ENCODE data around the gene ARL5A. TPM values are rescaled to one million over a fixed set of nuclear protein-coding genes. Genes with fewer than 3 reads are reported as not detected.

The ARL5A gene
- total RNA-seq, 1 experiment from 2014 or later, result 58.8 TPM

GRCh38 chr2:151840216-151841046 is 12.2 kb upstream of the ARL5A start:
- no peak for DNase-seq (ENCODE audit: low read depth)

GRCh38 chr2:151837926-151838325 is 9.7 kb upstream of the ARL5A start:
- DNase-seq (ENCODE audit: low read depth), result no peak

GRCh38 chr2:151833984-151834383 is 5.8 kb upstream of the ARL5A start:
- DNase-seq (ENCODE audit: low read depth), result no peak

DNA sequence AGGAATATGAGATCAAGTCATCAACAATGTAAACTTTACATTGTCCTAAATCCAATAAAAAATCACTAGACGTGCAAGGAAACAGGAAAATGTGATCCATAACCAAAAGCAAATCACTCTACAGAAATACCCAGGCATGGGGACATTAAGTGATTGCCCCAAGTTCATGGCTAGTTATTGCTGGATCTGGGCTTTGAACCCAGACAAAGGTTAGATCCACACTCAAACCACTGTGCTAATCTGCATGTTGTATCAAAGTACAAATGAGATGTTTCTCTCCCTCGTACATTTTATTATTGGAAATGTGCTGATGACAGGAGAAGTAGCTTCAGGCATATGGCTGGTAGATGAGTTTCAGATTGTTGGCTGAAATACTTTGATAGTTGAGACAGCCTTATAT is 2.7 kb upstream of the ARL5A start:
- no peak for DNase-seq (ENCODE audit: low read depth)

- DNase-seq (ENCODE audit: low read depth), result no peak
These were observed 686 bp upstream of the ARL5A start for GRCh38 chr2:151828890-151829324.

DNA sequence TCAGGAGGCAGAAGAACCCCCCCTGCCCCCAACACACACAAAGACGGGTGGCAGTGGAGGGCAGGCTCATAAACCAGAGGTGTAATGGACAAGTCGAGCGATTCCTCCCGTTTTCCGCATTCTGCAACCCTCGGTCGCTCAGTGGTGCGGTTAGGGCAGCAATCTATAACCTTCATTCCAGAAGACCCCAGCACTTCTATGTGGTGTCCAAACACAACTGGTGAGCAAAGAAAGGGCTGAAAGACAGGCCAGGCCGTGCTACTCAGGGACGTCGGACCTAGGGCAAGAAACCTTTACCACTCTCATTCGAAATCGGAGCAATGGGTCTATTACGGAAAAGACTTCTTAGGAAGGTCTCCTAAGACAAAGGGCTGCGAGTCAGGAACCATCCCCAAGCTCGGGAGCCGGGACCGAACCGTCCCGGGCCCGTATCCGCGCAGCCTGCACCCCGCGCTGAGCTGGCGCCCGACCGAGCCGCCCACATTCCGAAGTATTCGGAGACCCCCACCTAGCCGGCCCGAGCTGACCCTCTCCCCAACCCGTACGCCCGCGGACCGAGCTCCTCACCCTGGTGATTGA is 568 bp downstream of the ARL5A start:
- DNase-seq (ENCODE audit: low read depth), result peak; percentile 22

- no peak for DNase-seq (ENCODE audit: low read depth)
These were observed 1.5 kb downstream of the ARL5A start for GRCh38 chr2:151826737-151827157.

DNA sequence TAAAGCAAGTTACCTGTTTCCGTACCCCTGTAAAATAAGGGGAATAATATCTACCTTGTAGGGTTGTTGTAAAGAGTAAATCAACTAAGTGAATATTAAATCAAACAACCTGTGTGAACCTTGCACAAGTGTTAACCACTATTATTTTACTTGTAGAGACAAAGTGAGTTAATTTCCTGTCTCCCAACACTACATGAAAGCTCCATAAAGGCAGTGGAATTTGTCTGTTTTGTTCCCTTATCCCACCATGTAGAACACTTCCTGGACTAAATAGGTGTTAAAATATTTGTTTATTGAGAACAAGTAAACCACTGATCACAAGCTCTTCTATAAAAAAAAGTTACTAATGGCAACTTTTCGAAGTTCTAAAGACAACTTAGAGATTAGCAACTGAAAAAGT is 3.3 kb downstream of the ARL5A start:
- no peak for DNase-seq (ENCODE audit: low read depth)

DNA sequence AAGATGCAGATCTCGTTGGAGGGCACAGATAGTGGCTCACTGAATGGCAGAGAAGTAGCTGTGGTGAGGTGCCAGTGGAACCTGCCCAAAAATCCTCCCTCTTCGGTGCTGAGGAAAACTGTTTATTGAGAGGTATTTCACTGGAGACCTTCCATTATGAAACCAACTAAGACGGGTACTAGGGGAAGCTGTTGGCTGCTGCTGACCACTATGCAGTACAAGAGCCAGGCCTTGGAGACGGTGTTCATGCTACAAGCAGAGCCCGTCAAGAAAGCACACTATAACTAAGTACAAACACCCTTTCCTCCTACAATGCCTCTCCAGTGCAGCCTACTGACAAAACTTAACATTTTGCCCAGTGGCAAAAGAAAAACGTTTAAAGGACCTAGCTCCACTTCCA is 4.6 kb downstream of the ARL5A start:
- no peak for DNase-seq (ENCODE audit: low read depth)

DNA sequence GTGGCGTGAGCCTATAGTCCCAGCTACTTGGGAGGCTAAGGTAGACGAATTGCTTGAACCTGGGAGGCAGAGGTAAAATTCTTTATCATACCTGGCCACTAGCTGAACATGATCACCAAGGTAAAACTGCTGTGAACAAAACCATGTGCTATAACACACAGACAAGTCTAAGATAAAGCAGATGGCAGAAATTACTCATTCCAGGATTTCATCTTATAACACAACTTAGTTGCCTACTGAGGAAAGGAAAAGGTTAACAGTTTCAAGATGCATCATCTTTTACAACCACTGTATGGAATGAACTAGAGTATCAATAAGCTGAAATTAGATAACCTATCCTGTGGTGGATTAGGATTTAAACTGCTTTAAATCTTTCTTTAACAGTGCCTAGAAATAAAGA is 8.3 kb downstream of the ARL5A start:
- DNase-seq (ENCODE audit: low read depth), result no peak

DNA sequence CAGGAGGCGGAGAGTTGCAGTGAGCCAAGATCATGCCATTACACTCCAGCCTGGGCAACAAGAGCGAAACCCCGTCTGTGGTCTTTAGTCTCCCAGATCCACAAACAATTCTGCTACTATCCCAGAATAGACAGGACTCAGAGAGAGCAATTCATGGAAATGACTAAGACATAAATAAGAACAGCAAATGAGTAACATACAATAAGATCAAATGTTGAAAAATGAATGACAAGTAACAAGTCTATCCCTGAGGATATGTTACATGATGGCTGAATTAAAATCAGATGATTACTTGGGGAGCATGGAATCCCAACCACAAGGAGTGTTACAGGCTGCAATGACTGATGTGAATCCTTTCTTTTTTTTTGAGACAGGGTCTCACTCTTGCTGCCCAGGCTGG is 10.3 kb downstream of the ARL5A start:
- DNase-seq (ENCODE audit: low read depth), result no peak

- DNase-seq (ENCODE audit: low read depth), result no peak
These were observed 11.4 kb downstream of the ARL5A start for GRCh38 chr2:151816843-151817242.

DNA sequence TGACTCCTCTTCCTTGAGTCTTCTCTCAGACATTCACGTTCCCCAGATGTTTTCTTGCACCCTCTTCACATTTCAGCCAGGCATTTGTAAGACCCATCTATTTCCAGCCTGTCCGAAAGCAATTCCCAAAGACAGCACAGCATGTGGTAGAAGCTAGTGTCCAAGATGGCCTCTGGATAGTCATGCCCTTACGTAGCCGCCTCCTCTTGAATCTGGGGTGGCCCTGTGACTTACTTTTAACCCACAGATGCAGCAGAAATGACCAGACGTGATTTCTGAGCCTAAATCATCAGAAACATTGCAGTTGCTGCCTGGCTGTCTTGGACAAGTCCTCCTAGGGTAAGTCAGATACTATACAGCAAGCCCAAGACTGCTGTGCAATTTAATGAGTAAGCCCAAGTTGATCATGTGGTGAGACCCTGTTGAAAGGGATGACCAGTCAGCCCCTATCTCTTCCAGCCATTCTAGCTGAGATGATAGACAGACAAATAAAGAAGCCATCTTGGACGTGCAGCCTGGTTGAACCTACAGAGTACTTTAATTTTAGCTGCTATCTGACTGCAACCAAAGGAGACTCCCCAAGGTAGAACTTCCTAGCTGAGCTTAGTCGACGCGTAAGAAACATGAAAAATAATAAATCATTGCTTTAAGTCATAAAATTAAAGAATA is 12.3 kb downstream of the ARL5A start:
- no peak for DNase-seq (ENCODE audit: low read depth)

DNA sequence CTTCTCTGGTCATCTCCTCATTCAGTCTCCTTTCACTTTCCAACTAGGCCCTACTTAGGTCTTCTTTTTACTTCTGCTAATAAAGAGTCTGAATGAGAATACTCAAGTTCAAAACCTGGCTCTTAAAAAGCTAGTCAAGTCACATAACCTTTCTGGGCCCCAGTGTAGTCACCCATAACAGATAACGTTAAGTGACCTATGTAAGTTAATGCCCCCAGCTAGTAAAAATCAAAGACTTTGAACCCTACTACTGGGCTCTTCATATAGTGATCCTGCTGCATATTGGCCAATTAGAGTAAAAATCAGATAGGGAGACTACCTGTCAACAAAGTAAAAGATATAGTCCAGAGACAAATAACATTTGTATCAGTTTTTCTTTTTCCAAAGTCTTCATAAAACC is 17.7 kb downstream of the ARL5A start:
- DNase-seq (ENCODE audit: low read depth), result no peak

DNA sequence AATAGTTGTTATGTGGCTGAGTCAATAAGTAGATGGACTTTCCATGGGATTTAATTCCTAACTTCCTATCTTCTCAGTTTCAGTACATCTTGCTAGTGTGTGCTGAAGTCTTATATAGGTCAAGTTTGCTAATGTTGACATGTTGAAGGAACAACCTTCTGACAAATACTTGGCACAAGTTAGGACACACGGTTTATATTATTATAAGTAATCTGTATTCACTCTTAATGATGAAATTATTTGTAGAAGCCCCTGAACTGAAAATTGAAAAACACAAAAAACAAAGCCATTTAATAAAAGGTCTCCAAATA is 19.2 kb downstream of the ARL5A start:
- DNase-seq (ENCODE audit: low read depth), result no peak

DNA sequence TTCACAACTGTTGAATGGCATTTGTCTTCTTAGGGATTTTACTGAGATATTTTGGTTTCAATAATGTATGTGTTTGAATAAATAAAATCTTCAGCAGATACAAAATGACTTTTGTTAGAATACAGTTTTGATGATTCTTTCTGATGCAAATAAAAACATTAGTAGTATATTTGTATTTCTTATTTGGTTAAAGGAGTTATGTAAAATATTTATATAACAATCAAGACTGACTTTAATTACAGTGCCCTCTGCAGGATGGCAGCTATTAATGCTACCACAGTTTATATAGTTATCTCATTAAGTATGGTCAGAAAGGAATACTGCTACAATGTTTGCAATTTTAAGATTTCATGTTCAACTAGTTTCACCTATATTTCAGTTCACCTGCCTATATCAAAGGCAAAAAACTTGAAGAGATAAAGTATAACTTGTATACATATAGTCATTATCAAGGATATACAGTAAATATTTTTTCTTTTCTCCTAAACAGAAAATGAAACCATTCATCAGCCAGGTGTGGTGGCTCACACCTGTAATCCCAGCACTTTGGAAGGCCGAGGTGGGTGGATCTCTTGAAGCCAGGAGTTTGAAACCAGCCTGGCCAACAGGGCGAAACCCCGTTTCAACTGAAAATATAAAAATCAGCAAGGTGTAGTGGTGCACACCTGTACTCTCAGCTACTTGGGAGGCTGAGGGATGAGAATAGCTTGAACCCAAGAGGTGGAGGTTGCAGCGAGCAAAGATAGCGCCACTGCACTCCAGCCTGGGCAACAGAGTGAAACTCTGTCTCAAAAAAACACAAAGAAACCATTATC is 19.8 kb downstream of the ARL5A start:
- DNase-seq (ENCODE audit: low read depth), result no peak

DNA sequence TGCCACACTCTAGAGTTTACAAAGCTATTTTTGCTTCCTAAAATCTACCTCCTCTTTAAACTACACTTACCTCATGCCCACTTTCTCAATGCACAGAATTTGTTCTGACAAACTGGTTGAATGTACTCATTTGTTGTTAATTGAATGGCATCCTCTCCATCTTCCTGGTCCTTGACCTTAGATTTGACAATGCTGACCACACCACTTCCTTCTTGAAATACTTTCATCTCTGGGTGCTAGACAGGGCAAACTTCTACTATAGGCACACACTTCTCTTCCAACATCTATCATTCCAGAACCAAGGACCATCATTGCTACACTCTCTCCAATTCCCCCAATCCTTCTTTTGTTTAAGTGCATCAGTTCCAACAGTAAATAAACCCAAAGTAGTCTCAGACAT is 22.3 kb downstream of the ARL5A start:
- no peak for DNase-seq (ENCODE audit: low read depth)

DNA sequence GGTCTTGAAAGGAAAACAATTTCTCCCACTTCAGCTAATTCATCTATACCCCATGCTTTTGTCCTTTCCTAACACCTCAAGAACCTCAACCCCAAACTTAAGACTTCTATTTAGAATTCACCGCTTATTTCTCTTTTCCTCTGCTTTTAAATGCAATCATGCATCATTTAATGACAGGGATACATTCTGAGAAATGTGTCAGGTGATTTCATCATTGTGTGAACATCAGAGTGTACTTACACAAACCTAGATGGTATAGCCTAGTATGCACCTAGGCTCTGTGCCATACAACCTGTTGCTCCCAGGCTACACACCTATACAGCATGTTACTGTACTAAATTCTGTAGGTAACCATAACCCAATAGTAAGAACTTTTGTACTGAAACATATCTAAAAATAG is 22.9 kb downstream of the ARL5A start:
- DNase-seq (ENCODE audit: low read depth), result no peak

DNA sequence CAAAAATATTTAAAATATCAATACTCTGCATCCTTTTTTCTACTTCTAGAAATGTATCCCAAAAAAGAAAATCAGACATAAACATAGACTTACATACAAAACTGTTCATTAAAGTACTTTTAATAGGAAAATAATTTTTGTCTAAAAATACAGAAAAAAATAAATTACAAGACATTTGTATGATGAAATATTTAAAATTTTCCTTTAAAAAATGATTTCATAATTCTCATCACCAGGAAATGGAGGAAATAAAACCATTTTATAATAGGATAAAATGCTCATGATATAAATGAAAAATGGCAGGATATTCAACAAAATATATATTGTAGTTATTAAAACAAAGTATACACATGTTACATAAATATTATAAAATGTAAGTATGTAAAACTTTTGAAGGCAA is 24.4 kb downstream of the ARL5A start:
- DNase-seq (ENCODE audit: low read depth), result no peak

- no peak for DNase-seq (ENCODE audit: low read depth)
These were observed 25.9 kb downstream of the ARL5A start for GRCh38 chr2:151802315-151802714.

DNA sequence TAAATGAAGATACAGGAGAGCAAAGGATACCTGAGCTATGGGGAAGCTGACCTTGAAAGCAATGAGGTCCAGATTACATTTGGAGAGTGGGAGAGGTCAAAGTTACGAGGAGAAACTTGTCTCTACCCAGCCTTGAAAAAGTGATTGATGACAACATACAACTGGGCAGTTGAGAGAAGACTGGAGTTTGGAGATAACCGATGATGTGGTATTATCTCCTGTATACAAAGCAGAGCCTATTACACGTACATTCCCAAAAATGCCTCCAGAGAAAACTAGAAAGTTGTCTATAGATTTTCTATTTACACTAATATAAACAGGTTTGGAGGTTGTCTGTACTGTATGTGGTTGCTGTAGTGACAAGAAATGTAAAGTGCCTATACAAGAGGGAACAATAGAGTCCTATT is 28.3 kb downstream of the ARL5A start:
- no peak for DNase-seq (ENCODE audit: low read depth)

GRCh38 chr2:151796774-151797173 is 31.4 kb downstream of the ARL5A start:
- no peak for DNase-seq (ENCODE audit: low read depth)

Measured in Daoy (cell line).